ENCODE measurements around the gene RHBDD1.
A peak's percentile ranks its signal among the peaks of the same experiment; 100 is the strongest.
"Not testable (repeated sequence)": the region's sequence is repeated elsewhere in the genome, so short reads cannot be mapped to it uniquely, and the experiment has no call there.

Gene RHBDD1

DNA sequence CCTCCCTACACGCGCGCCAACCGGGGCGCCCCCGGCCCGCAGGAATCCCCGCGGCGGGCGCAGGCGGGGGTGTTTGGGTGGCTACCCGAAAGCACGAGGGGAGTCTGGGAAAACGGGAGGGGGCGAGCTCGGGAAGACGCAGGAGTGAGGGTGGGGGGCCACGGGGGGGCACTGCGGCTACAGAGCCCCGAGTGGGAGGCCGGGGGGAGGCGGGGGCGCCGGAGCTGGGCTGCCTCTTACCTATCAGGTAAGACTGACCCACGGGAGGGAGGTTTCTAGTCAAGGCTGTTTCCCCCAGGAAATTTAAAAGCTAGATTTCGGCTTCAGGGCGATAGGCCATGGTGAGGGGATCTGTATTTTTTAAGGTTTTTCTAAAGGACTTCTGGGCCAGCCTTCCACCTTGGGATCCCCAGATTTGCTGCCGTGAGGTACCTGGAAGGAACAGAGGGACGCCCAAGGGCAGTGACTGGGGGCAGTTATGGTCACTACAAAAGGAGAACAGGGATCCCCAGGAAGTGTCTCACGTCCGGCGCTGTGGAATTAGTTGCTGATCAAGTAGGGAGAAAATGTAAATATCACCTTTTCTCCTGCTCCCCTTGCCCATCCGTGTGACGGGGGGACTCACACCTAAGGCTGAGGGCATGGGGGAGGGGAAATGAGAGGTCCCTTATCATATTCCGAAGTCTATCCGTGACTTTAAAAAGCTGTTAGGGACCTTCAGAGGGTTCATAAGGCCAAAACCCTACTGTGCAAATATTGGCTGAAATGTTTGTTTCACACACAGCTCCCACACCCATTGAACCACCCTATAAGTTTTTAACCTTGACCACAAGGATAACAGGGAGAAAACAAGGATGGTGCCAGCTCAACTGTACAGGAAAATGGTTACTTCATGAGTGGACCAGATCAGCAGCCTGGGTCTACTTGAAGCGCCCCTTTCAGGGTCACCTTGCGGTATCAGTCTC is 35.6 kb upstream of the RHBDD1 start:
- peak; percentile 3 for DNase-seq

DNA sequence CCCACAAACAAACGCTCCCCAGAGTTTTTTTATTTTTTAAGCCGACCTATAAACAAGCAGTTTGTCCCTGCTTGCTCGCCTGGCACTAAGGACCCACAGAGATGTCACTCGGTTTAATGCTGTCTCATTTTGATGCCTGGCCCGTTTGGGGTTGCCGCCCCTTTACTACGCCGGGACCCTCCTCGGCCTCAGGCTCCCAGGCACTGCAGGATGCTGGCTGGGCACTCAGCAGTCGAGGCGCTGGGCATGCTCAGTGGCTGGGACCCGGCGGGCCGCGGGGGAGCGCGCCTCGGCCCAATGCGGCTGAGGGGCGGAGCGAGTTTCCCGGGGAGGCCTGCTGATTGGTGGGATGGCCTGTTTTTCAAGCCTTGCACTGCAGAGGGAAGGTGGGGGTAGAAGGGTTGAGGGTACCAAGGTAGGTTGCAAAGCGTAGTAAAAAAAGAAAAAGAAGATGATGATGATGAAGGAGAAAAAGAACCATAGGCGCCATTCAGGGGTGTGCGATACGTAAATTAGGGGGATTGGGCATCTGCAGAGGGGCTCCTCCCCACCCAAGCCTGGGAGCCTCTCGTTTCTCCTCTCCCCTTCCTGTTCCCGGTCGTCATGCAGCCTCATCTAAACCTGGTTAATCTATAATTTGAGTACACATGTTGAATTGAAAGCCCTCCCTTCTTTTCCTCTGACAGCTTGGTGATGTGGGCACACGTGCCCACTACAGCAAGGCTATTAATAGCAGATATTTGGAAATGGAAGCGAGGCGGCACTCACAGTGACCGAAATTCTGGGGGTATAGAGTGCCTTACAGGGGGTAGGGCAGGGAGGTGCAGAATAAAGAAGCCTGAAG is 34.7 kb upstream of the RHBDD1 start:
- DNase-seq: peak; percentile 75

DNA sequence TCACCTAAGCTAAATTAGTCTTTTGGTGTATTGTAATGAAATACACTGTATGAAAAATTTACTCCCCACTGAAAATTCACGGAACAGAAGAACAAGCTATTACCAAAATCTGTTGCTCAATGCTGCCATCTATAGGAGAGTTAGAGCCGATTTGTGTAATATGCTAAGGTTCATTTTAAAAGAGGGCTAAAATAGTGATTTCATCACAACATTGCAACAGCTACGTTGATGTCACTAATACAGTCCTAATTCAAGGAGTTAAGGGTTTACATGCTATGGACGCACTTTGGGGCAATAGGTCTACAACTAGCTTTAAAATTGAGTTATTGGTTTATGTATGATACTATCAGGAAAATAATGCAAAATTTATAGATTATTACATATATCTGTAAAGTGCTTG is 33.3 kb upstream of the RHBDD1 start:
- DNase-seq: peak; percentile 77

DNA sequence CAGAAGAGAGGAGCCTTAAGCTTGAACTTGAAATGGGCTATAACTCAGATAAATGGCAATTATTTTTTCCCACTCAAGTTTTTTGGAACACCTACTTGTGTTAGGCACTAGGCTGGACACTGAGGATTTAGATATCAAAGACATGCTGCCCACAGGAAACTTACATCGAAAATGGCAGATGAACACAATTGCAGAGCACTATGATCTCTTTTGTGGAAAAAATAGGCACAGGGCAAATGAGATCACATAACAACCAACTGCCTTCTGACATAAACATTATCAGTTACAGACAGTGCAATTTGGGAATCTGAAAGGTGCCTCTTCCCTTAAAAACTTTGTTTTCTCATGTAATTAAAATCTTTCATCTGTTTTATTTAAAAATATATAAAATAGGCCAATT is 32.4 kb upstream of the RHBDD1 start:
- no peak for DNase-seq

DNA sequence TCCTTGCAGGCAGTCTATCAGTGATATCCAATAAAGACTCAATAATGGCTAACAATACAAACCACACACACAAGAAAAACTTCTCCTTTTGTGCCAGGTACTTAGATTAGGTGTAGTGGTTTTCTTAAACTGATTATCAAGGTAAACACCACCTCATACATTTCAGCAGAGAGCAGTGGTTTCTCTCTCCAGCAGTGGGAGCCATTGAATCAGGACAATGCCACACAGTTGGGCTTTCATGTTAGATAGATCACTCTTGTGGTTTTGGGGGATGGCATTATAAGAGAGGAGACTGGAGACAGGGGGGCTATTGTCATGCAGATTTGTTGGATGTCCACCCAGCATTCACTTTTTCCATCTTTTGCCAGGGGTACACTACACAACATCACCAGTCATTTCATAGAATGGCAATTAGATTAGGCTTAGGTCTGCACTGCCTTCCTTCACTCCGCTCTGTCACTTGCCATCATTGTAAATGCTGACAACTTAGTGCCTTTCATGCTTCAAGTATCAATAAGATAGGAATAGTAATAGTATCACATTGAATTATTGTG is 22.6 kb upstream of the RHBDD1 start:
- DNase-seq: no peak

DNA sequence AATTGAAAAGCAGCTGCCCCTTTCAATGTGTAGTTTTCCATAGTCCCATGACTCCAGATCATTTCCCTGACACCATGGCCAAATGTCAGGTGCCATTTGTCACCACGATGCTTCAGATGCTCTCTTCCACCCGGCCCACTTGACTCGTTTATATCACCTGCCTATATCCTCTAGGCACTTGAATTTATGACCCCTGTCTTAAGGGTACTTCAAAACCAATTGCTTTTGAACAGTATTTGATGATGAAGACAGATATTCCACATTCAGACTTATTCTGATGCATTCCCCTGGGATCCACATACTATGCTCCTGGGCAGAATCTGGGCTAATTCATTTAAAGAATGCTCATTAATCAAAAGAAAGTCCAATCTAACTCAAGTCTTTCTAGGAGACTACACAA is 16.9 kb upstream of the RHBDD1 start:
- DNase-seq: no peak

DNA sequence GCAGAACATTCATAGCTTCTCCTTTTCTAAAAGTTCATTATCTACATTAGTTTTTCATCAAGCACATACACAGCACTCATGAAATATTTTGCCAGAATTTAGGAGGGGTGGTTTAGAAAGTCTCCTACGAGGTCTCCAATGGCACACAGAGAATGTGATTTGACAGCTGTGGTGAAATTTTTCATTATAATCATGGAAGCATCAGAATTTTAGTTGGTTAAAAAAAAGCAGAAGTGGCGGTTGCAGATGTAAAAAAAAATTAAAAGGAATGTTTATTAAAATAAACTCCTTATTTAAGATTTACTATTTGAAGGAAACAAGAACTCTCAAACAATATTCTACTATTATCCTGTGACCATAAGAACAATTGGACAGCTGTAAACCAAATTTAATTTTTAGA is 10.8 kb upstream of the RHBDD1 start:
- DNase-seq: no peak

DNA sequence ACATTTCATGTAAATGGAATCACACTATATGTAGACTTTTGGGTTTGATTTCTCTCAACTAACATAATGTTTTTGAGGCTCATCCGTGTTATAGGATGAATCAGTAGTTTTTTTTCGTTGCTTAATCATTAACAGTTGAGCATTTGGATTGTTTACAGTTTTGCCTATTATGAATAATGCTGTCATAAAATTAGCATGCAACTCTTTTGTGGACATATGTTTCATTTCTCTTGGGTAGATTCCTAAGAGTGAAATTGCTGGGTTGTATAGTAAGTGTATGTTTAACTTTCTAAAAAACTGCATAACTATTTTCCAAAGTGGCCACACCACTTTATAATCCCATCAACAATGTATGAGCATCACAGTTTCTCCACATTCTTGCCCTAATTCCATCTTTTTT is 7.7 kb upstream of the RHBDD1 start:
- DNase-seq: peak; percentile 56

DNA sequence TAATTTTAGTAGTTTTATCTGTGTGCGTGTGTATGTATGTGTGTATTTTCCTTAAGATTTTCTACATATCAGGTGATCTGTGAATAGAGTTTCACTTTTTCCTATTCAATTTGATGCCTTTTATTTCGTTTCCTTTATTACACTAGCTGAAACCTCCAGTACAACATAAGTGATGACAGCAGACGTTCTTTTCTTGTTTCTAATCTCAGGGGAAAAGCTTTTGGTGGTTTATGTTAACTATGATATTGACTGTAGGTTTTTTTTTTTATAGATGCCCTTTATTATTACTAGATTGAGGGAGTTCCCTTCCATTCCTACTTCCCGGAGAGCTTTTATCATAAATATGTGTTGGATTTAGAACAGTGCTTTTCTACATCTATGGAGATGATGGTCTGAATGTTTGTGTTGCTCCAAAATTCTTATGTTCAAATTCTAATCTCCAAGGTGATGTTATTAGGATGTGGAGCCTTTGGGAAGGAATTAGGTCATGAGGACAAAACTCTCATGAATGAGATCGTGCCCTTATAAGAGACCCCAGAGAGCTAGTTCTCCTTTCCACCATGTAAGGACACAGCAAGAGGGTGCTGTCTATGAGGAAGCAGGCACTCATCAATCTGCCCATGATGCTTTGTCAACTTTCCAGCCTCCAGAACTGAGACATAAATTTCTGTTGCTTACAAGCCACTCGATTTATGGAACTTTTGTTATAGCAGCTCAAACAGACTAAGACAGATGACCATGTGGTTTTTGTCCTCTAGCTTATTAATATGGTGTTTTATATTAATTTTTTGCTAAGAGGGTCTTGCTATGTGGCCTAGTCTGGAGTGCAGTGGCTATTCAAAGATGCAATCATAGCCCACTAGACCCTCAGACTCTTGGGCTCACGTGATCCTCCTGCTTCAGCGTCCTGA is 5.9 kb upstream of the RHBDD1 start:
- DNase-seq: no peak

DNA sequence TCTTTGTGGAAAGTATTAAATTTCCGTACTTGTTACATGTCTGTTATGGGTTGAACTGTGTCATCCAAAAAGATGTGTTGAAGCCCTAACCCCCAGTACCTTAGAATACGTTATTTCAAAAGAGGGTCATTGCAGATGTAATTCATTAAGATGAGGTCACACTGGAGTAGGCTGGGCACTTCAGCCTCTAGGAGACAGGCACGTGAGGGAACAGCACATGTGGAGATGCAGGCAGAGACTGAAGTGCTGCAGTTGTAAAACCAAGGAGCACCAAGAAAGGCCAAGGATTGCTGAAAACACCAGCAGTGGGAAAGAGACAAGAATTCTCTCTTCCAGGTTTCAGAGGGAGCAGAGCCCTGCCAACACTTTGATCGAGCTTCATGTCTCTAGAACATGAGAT is 4.6 kb upstream of the RHBDD1 start:
- no peak for DNase-seq

DNA sequence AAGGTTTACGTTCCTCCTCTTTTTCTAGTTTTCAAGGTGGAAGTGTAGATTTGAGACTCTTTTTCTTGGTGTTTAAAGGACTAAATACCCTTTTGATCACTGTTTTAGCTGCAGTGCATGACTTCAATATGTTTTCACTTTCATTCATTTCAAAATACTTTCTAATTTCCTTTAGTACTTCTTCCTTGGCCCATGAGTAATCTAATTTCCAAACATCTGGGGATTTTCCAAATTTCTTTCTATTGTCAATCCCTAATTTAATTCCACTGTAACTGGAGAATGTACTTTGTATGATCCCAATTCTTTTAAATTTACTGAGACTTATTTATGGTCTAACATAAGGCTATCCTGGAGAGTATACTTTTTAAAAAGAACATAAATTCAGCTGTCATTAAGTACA is 3.8 kb upstream of the RHBDD1 start:
- DNase-seq: no peak

DNA sequence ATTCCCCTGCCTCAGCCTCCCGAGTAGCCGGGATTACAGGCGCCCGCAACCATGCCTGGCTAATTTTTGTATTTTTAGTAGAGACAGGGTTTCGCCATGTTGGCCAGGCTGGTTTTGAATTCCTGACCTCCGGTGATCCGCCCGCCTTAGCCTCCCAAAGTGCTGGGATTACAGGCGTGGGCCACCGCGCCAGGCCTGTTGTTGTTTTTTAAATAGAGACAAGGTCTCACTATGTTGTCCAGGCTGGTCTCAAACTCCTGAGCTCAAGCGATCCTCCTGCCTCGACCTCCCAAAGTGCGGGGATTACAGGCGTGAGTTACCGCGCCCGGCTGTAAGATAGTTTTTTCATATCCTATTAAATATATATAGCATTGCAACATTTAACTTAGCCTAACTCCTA is 974 bp upstream of the RHBDD1 start:
- DNase-seq: not testable (repeated sequence)

DNA sequence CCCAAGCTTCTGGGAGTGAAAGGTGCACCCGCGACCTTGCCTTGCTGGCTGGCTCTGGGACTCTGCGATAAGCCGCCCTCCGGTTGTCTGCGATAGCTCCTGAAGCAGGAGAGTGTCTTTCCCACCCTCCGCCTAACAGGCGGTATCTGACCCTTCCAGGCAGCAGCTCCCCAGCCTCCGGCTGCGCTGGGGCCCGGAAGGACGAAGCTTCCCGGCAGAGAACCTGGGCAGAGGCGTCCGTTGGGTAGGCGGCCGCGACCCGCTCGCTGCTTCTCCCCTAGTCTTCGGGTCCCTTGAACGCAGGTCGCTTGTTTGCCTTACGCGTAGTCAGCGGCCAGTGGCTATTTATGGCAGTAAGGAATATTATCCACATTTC is 446 bp upstream of the RHBDD1 start:
- DNase-seq: no peak

DNA sequence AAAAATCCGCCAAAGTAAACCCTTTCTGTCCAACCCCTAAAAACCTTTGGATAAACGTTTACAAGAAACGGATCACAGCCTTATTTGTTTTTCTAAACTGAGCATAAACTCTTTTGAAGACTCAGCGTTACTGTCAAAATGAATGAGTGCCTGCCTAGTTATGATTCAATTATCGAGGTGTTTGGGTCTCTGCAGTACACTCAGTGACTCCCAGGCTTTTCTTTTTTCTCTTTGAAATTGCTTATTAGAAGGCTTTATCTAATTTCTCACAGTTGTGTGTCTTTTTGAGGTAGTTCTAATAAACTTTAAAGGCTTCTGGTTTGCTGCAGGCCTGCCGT is 663 bp downstream of the RHBDD1 start:
- no peak for DNase-seq

DNA sequence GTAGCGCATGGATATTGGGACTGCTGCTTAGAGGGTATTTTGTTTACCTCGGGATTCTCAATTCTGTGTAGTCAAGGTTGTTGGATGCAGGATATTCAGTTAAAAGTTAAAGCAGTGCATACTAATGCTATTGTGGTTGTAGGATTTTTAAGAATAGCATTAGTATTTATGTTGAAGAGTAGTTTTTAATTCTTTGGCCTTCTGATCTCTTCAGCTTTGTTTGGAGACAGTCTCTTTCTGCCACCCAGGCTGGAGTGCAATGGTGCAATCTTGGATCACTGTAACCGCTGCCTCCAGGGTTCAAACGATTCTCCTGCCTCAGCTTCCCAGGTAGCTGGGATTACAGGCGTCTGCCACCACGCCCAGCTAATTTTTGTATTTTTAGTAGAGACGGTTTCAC is 1.5 kb downstream of the RHBDD1 start:
- no peak for DNase-seq

DNA sequence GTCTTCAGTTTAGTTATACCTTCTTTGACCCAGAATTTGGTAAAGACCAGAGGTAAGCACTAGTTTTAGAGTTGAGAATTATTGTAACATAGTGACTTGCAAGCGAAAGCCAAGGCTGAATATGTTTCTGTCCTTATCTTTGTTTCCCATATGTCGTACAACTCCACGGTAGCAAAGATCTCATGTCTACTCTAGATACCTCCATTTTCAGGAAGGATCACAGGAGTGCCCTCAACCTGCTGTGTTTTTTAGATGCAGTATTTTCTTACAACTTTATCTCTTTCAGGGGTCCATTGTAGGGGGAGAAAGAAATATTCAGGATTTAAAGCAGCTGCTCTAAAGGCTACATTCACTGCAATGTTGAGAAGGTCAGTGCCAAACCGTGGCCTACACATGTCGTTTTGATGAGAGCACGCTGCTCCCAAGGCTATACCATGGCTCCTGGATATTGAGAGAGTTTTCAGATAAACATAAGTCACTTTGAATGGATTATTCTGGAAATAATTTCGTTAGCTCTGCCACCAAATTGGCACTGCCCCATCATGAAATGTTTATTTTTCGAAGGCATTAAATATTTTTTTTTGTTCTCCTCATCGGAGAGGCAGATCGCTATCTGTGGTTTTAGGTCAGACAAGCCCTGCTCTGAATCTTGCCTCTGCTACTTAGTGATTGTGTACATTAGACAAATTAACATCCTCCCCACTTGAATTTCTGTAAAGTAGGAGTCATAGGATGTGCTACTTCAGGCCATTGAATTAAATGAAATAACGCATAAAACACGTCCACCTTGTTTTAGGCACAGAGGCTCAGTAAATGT is 2.1 kb downstream of the RHBDD1 start:
- DNase-seq: no peak

DNA sequence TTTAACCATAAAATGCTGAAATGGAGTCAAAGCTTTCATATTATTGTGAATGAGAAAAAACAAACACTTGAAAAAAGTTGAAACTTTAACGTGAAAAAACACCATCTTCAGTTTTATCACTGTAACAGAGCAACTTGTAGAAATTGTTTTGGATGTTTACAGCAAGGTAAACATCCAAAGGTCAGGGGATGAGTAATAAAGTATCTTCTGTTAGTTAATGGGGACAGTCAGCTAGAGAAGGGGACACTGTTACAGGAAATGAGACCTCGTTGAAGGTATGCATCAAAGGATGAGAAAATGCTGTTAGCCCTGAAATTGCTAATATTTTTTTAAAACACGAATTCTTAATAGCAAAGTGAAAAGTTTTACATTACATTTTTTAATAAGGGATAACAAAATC is 2.9 kb downstream of the RHBDD1 start:
- DNase-seq: no peak

DNA sequence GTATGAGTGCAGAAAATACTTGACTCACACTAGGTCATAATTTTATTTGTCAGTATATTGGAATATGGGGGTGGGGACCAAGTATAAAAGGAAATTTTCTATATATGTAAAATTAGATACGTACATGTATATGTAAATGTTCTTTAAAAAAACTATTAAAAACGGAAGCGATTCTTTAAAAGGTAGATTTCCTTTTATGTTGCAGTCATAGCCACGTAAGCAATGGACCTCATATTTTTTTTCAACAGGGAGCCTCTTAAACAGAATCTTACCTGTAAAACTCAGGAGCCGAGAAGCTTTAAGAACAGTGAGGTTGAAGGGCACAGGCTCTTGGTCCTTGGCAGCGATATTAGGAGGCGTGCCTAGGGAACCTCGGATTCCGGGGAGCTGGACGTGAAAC is 3.3 kb downstream of the RHBDD1 start:
- no peak for DNase-seq

DNA sequence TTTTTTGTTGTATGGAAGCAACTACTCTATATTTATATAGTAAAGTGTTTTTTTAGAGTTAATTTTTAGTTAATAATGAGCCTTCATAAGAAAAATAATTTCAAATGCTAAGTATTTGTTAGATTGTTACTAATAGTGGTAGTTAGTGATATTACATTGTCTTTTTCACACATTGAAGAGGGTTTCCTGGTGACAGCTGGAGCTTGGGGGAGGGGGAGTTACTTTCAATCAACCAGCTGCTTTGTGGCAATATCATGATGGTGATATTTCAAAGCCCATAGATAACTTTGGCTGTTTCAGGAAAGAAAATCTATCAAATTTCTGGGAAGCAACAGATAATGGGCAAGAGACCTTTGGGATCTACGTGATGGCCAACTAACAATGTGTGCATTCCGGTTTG is 4.1 kb downstream of the RHBDD1 start:
- DNase-seq: no peak

DNA sequence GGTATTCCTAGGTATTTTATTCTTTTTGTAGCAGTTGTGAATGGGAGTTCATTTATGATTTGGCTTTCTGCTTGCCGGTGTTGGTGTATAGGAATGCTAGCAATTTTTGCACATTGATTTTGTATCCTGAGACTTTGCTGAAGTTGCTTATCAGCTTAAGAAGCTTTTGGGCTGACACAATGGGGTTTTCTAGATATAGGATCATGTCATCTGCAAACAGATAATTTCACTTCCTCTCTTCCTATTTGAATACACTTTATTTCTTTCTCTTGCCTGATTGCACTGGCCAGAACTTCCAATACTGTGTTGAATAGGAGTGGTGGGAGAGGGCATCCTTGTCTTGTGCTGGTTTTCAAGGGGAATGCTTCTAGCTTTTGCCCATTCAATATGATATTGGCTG is 7.1 kb downstream of the RHBDD1 start:
- not testable (repeated sequence) for DNase-seq

DNA sequence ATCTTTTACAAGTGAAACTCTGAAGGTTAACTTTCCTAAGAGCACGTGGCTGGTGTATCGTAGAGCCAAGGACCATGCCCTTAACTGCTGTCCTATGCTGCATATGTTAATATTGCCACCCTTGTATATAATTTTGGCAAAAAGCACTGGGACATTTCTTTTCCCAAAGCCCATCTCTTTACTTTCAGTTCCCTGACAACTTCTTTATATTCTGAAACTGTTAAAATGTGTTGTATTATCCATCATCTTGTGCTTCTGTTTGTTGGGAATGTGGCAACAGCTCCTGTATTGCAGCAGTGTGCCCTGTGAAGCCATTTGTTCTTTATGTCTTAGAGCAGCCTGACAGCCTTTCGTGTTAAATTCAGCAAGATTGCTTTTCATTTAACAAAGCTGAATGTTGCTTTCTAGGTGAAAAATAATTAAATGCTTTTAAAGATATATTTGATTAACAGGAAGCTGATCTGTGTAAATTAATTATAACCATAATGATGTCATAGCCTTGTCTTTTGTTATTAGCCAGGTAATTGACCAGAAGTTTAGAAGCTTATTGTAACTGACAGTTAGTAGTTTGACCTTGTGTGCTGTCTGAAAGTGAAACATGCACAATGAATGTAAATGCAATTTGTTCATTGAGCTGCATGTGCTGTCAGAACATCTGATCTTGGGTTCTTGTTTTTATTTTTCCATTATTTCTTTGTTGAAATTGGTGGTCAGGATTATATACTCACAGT is 9.7 kb downstream of the RHBDD1 start:
- DNase-seq: no peak
